Measurements from ENCODE around the gene DGKD.
"Not testable (repeated sequence)": the region's sequence is repeated elsewhere in the genome, so short reads cannot be mapped to it uniquely, and the experiment has no call there.

Gene DGKD

GRCh38 chr2:233362742-233363141 lies 8.4 kb downstream of the DGKD start:
- DNase-seq: no peak

GRCh38 chr2:233363744-233364235 lies 9.5 kb downstream of the DGKD start:
- DNase-seq: no peak

- DNase-seq: no peak
Measured at GRCh38 chr2:233365861-233366520, 11.7 kb downstream of the DGKD start.

- no peak for DNase-seq
Measured at GRCh38 chr2:233367586-233367985, 13.3 kb downstream of the DGKD start.

GRCh38 chr2:233368756-233369155 lies 14.5 kb downstream of the DGKD start:
- DNase-seq: no peak

GRCh38 chr2:233369462-233369861 lies 15.2 kb downstream of the DGKD start:
- no peak for DNase-seq

GRCh38 chr2:233369897-233370685 lies 15.8 kb downstream of the DGKD start:
- DNase-seq: no peak

- no peak for DNase-seq
Measured at GRCh38 chr2:233371641-233372040, 17.3 kb downstream of the DGKD start.

GRCh38 chr2:233372855-233373254 lies 18.6 kb downstream of the DGKD start:
- no peak for DNase-seq

GRCh38 chr2:233373316-233373715 lies 19.0 kb downstream of the DGKD start:
- no peak for DNase-seq

- not testable (repeated sequence) for DNase-seq
Measured at GRCh38 chr2:233374776-233375175, 20.5 kb downstream of the DGKD start.

- no peak for DNase-seq
Measured at GRCh38 chr2:233375490-233376314, 21.4 kb downstream of the DGKD start.

GRCh38 chr2:233379034-233379433 lies 24.7 kb downstream of the DGKD start:
- no peak for DNase-seq

GRCh38 chr2:233379441-233379840 lies 25.1 kb downstream of the DGKD start:
- no peak for DNase-seq

- DNase-seq: no peak
Measured at GRCh38 chr2:233380132-233380895, 26.0 kb downstream of the DGKD start.

GRCh38 chr2:233380995-233381637 lies 26.8 kb downstream of the DGKD start:
- no peak for DNase-seq

GRCh38 chr2:233381638-233381995 lies 27.3 kb downstream of the DGKD start:
- no peak for DNase-seq

- DNase-seq: no peak
Measured at GRCh38 chr2:233384015-233384414, 29.7 kb downstream of the DGKD start.

GRCh38 chr2:233384811-233385488 lies 30.7 kb downstream of the DGKD start:
- DNase-seq: no peak

GRCh38 chr2:233385489-233386044 lies 31.3 kb downstream of the DGKD start:
- no peak for DNase-seq

GRCh38 chr2:233386382-233387041 lies 32.2 kb downstream of the DGKD start:
- no peak for DNase-seq

Measured in NCI-H1694 (cell line).